GM12878 (cell line): Measurements from ENCODE around the gene THAP4. TPM values are rescaled to one million over a fixed set of nuclear protein-coding genes. Genes with fewer than 3 reads are reported as not detected.

Source experiments
- ATAC-seq: fragments of 200-7000 bp; cut with Tn5 transposase; 3 replicates; pipeline ENCODE4 v1.9.1; 2020; ENCODE audit warnings: mild to moderate bottlenecking, moderate library complexity
- BruUV-seq: library from RNA; stranded (reverse); fragments of 400-500 nt; replicated peaks from 2 replicates; lab custom pipeline; 2021; lab: Mats Ljungman, UMichigan
- CTCF ChIA-PET: fragments of 300-600 bp; sonication (Branson Sonifier 250); formaldehyde crosslinking; extraction: SDS; loops from one replicate; lab custom pipeline; 2021; ENCODE audit warnings: inconsistent platforms; lab: Yijun Ruan, JAX
- POLR2A ChIA-PET: fragments of 350-600 bp; formaldehyde crosslinking; extraction: SDS; loops from one replicate; lab custom pipeline; 2021; ENCODE audit warnings: inconsistent platforms; lab: Charles Lee
- RAD21 ChIA-PET: fragments of 300-600 bp; sonication (Branson Sonifier 250); formaldehyde crosslinking; loops from one replicate; lab custom pipeline; 2023; ENCODE audit warnings: antibody characterized with exemption; ENCODE audit not compliant: unreplicated experiment; lab: Charles Lee
- SMC1A ChIA-PET: fragments of 300-600 bp; sonication (Branson Sonifier 250); formaldehyde crosslinking; loops from one replicate; lab custom pipeline; 2023; ENCODE audit not compliant: unreplicated experiment, uncharacterized antibody; lab: Charles Lee
- DNase-seq: peaks from one replicate; pipeline ENCODE4 v3.0.0-alpha.2; 2011; ENCODE audit warnings: low read depth, low spot score
- FAIRE-seq: peaks from 3 replicates; lab custom pipeline; 2011; peaks lifted over from hg19 to GRCh38; lab: Jason Lieb, UNC
- H2AFZ ChIP-seq: 2 replicates; pipeline ENCODE4 v1.6.0; 2011; ENCODE audit warnings: low read depth, low read length, control low read depth; ENCODE audit not compliant: control insufficient read depth
- H3K27ac ChIP-seq: 2 replicates; pipeline ENCODE4 v1.5.1; 2011; ENCODE audit warnings: control low read depth; ENCODE audit not compliant: control insufficient read depth, insufficient read depth
- H3K27me3 ChIP-seq, 2 experiments: replicated peaks in 1 of 2; 2 replicates each; pipeline versions ENCODE4 v1.6.0 to v1.6.1; 2011; ENCODE audit warnings: low read length in 1 of 2; ENCODE audit not compliant: control insufficient read depth in 2 of 2, insufficient read depth in 2 of 2
- H3K36me3 ChIP-seq, 2 experiments: 2 replicates each; pipeline ENCODE4 v1.5.1; 2011; ENCODE audit warnings: low read length in 1 of 2; ENCODE audit not compliant: control insufficient read depth in 2 of 2, insufficient read depth in 2 of 2
- H3K4me1 ChIP-seq: 2 replicates; pipeline ENCODE4 v1.6.1; 2011; ENCODE audit warnings: mild to moderate bottlenecking, low read length, moderate library complexity, mixed read lengths; ENCODE audit not compliant: control insufficient read depth, insufficient read depth
- H3K4me2 ChIP-seq: 2 replicates; pipeline ENCODE4 v1.6.0; 2011; ENCODE audit warnings: control low read depth; ENCODE audit not compliant: control insufficient read depth, insufficient read depth
- H3K4me3 ChIP-seq: fragments of 200-600 bp; sonication (generic); 2 replicates; pipeline ENCODE4 v1.5.1; 2016
- H3K79me2 ChIP-seq: 2 replicates; pipeline ENCODE4 v1.6.0; 2011; ENCODE audit warnings: low read length; ENCODE audit not compliant: control insufficient read depth, insufficient read depth
- H3K9ac ChIP-seq: 2 replicates; pipeline ENCODE4 v1.8.0; 2011; ENCODE audit warnings: low read length, control low read depth, mixed read lengths; ENCODE audit not compliant: control insufficient read depth, insufficient read depth
- H3K9me3 ChIP-seq: replicated peaks from 3 replicates; pipeline ENCODE4 v1.5.1; 2011; ENCODE audit warnings: mild to moderate bottlenecking, low read length; ENCODE audit not compliant: control insufficient read depth, insufficient read depth
- H4K20me1 ChIP-seq: 2 replicates; pipeline ENCODE4 v1.6.0; 2011; ENCODE audit not compliant: control insufficient read depth, insufficient read depth
- ATF3 ChIP-seq: IDR thresholded peaks from 2 replicates; pipeline ENCODE4 v1.6.1; 2011; ENCODE audit warnings: low read depth, mild to moderate bottlenecking, low read length, moderate library complexity, borderline replicate concordance; ENCODE audit errors: extremely low read depth
- BRCA1 ChIP-seq: IDR thresholded peaks from 2 replicates; pipeline ENCODE4 v1.6.1; 2011; ENCODE audit warnings: low read depth, low read length, improper control_type of control experiment
- EED ChIP-seq: sonication (generic); IDR thresholded peaks from 2 replicates; pipeline ENCODE4 v1.6.1; 2016; ENCODE audit warnings: antibody characterized with exemption, low read depth
- EGR1 ChIP-seq, 2 experiments: IDR thresholded peaks; 1 replicate in 1 of 2; 2 replicates in 1 of 2; pipeline ENCODE4 v1.6.1; 2011 to 2012; ENCODE audit warnings: low read depth in 2 of 2, low read length in 2 of 2, borderline replicate concordance in 1 of 2, mild to moderate bottlenecking in 1 of 2, moderate library complexity in 1 of 2
- EP300 ChIP-seq, 2 experiments: fragments of 150-350 bp in 1 of 2; IDR thresholded peaks; 2 replicates each; pipeline ENCODE4 v1.6.1; 2011 to 2012; ENCODE audit warnings: low read depth in 2 of 2, low read length in 2 of 2, borderline replicate concordance in 1 of 2, improper control_type of control experiment in 1 of 2, inconsistent platforms in 1 of 2; ENCODE audit not compliant: control insufficient read depth in 1 of 2
- JUNB ChIP-seq: IDR thresholded peaks from 2 replicates; pipeline ENCODE4 v1.6.1; 2016; ENCODE audit warnings: antibody characterized with exemption, mild to moderate bottlenecking
- MEF2B ChIP-seq: fragments of 450-650 bp; IDR thresholded peaks from 2 replicates; pipeline ENCODE4 v1.6.1; 2018; ENCODE audit warnings: mild to moderate bottlenecking, moderate library complexity; ENCODE audit not compliant: partially characterized antibody, poor library complexity, severe bottlenecking
- MXI1 ChIP-seq: fragments of 150-350 bp; IDR thresholded peaks from 2 replicates; pipeline ENCODE4 v1.6.1; 2011; ENCODE audit warnings: low read depth, mild to moderate bottlenecking, inconsistent platforms, low read length, improper control_type of control experiment
- MYC ChIP-seq: IDR thresholded peaks from 2 replicates; pipeline ENCODE4 v1.6.1; 2011; ENCODE audit warnings: mild to moderate bottlenecking, low read length, moderate library complexity, inconsistent platforms; ENCODE audit not compliant: insufficient read depth, insufficient replicate concordance, insufficient read length, severe bottlenecking
- RUNX3 ChIP-seq: IDR thresholded peaks from 2 replicates; pipeline ENCODE4 v1.6.1; 2012; ENCODE audit warnings: low read length, inconsistent platforms
- SIX5 ChIP-seq: IDR thresholded peaks from 2 replicates; pipeline ENCODE4 v1.6.1; 2011; ENCODE audit warnings: mild to moderate bottlenecking, low read depth, low read length, moderate library complexity; ENCODE audit not compliant: severe bottlenecking
- SKIL ChIP-seq: fragments of 450-650 bp; IDR thresholded peaks from 2 replicates; pipeline ENCODE4 v1.6.1; 2017; ENCODE audit warnings: mild to moderate bottlenecking, low read depth, inconsistent platforms; ENCODE audit not compliant: poor library complexity, severe bottlenecking
- TCF3 ChIP-seq: IDR thresholded peaks from 2 replicates; pipeline ENCODE4 v1.6.1; 2012; ENCODE audit warnings: low read depth, mild to moderate bottlenecking, low read length, borderline replicate concordance; ENCODE audit not compliant: insufficient read depth
- YBX1 ChIP-seq: fragments of 450-650 bp; IDR thresholded peaks from 2 replicates; pipeline ENCODE4 v1.6.1; 2016; ENCODE audit warnings: antibody characterized with exemption
- YY1 ChIP-seq: IDR thresholded peaks from 2 replicates; pipeline ENCODE4 v1.6.1; 2011; ENCODE audit warnings: low read depth, mild to moderate bottlenecking, low read length
- ZNF687 ChIP-seq: fragments of 450-650 bp; IDR thresholded peaks from 2 replicates; pipeline ENCODE4 v1.6.1; 2017; ENCODE audit warnings: mild to moderate bottlenecking, moderate library complexity
- ZZZ3 ChIP-seq: IDR thresholded peaks from 2 replicates; pipeline ENCODE4 v1.6.1; 2011; ENCODE audit warnings: low read depth; ENCODE audit not compliant: control insufficient read depth, insufficient read length
- WGBS: methylation state at CpG from one replicate; pipeline ENCODE4 v1.1.6; 2016; ENCODE audit warnings: low lambda C conversion rate; ENCODE audit not compliant: insufficient replicate concordance, insufficient coverage; ENCODE audit errors: missing lambda C conversion rate; 5-methylcytosine and 5-hydroxymethylcytosine counted together
- in situ Hi-C: fragments of 300-500 bp; cut with MboI; formaldehyde crosslinking; loops from 9 replicates; pipeline ENCODE4 v1.14.3; 2018; ENCODE audit warnings: mixed read lengths
- intact Hi-C: fragments of 100-400 bp; cut with micrococcal nuclease; formaldehyde crosslinking; loops from one replicate; pipeline ENCODE4 v1.14.2; 2022; ENCODE audit not compliant: unreplicated experiment
- polyA plus RNA-seq, 11 experiments: library from polyadenylated mRNA; depleted of rRNA in 4 of 11; unstranded in 6 of 11; stranded (reverse) in 5 of 11; fragments of >200 nt; fragmentation: Nextera tagmentation in 4 of 11; fragmentation: Illumina TruSeq in 1 of 11; extraction: Ambion mirVana in 4 of 11; extraction: Trizol in 1 of 11; gene quantifications; 1 replicate in 1 of 11; 2 replicates in 10 of 11; pipeline versions ENCODE4 v1.2.1 to v1.2.3, GENCODE V29; 2011 to 2016; ENCODE audit warnings: inconsistent platforms in 2 of 11, missing spikeins in 2 of 11, low read depth in 1 of 11
- total RNA-seq, 4 experiments: library from RNA; depleted of rRNA in 3 of 4; stranded (reverse); fragments of >200 nt in 3 of 4; fragmentation: Illumina TruSeq in 1 of 4; extraction: Trizol in 1 of 4; gene quantifications; 2 replicates each; pipeline versions ENCODE4 v1.2.1 to v1.2.3, GENCODE V29; 2013 to 2021

The THAP4 gene
- total and polyA plus RNA-seq, 10 of the 15 experiments (the other 5 are each of a cell fraction or from before 2014, with no cell fraction given) = 12.9 to 67.7 (median 44.5) TPM

GRCh38 chr2:241551599-241551997 lies 85.4 kb downstream of the THAP4 start:
- DNase-seq (no peak), FAIRE-seq (no peak), ATAC-seq (no peak)
- no peak overlapping the region for H3K27ac ChIP-seq
- no peaks in the 10 kb centered on the region for H4K20me1 ChIP-seq
- no peak overlapping the region for H3K4me3 ChIP-seq
- ChIA-PET RAD21 (no interaction called here), POLR2A (no interaction called here), SMC1A (no interaction called here), CTCF (no interaction called here)
- TF ChIP-seq YBX1 (no peak), MEF2B (no peak), ATF3 (no peak), EED (no peak), ZNF687 (no peak), MYC (no peak), SKIL (no peak), EP300 (IDR thresholded peaks at IDR 0.05; ENCODE audit: borderline replicate concordance in 1 of 2, control insufficient read depth in 1 of 2, low read depth in 2 of 2, low read length in 2 of 2) (no peak), BRCA1 (no peak), YY1 (no peak), MXI1 (no peak), JUNB (no peak), RUNX3 (no peak), TCF3 (no peak), SIX5 (no peak), ZZZ3 (no peak), EGR1 (IDR thresholded peaks at IDR 0.05; ENCODE audit: borderline replicate concordance in 1 of 2, low read depth in 2 of 2, low read length in 2 of 2) (no peak)
- H3K4me2 ChIP-seq = no peak overlapping the region
- H2AFZ ChIP-seq = no peak overlapping the region
- in situ Hi-C loops = no loop called here
- no peaks in the 10 kb centered on the region for H3K79me2 ChIP-seq
- H3K4me1 ChIP-seq = no peaks in the 10 kb centered on the region
- WGBS = 39% methylated on average over 12 of the region's 12 CpGs
- no TSS peak for BruUV-seq
- H3K9ac ChIP-seq = no peak overlapping the region
- H3K9me3 ChIP-seq = no peaks in the 10 kb centered on the region; the same call in 2 of the 3 replicates
- intact Hi-C loops = no loop called here
- H3K36me3 ChIP-seq = no peaks in the 10 kb centered on the region
- H3K27me3 ChIP-seq = no peaks in the 10 kb centered on the region; a peak in 2 of 4 replicates
